Gastroesophageal sphincter (tissue), 3 donors: ENCODE measurements around the gene OR2D2.

Source experiments
- CTCF ChIP-seq, 4 experiments: fragments of 200-600 bp in 2 of 4; fragments of 450-650 bp in 2 of 4; sonication (generic) in 1 of 4; IDR thresholded peaks; one replicate each; pipeline ENCODE4 v1.5.1; 2017 to 2019; ENCODE audit warnings: antibody characterized with exemption in 4 of 4, mild to moderate bottlenecking in 2 of 4, moderate library complexity in 2 of 4
- EP300 ChIP-seq: sonication (generic); formaldehyde crosslinking; IDR thresholded peaks from one replicate; pipeline ENCODE4 v1.6.1; 2017; ENCODE audit warnings: antibody characterized with exemption, mild to moderate bottlenecking
- POLR2A ChIP-seq, 2 donors: fragments of 450-650 bp; IDR thresholded peaks; one replicate each; pipeline ENCODE4 v1.6.1; 2017; ENCODE audit warnings: antibody characterized with exemption in 2 of 2, mild to moderate bottlenecking in 2 of 2, moderate library complexity in 1 of 2
- POLR2AphosphoS5 ChIP-seq: sonication (generic); formaldehyde crosslinking; IDR thresholded peaks from one replicate; pipeline ENCODE4 v1.6.1; 2017; ENCODE audit warnings: antibody characterized with exemption

- TF ChIP-seq POLR2A (IDR thresholded peaks at IDR 0.05) (no peak), CTCF (IDR thresholded peaks at IDR 0.05) (no peak), EP300 (no peak), POLR2AphosphoS5 (no peak)
These were observed 21.0 kb downstream of the OR2D2 start for GRCh38 chr11:6871278-6871677.
